Hepatocyte (in vitro differentiated cells): ENCODE measurements around the gene ABCC6. TPM values are rescaled to one million over a fixed set of nuclear protein-coding genes. Genes with fewer than 3 reads are reported as not detected.
"Not testable (repeated sequence)": the region's sequence is repeated elsewhere in the genome, so short reads cannot be mapped to it uniquely, and the experiment has no call there.

ENCODE experiments used
- DNase-seq: peaks from one replicate; pipeline ENCODE4 v3.0.0-alpha.2; 2016; ENCODE audit warnings: low spot score
- H2AFZ ChIP-seq: fragments of 200-600 bp; sonication (generic); 2 replicates; pipeline ENCODE4 v1.6.0; 2016; ENCODE audit warnings: antibody characterized with exemption, mild to moderate bottlenecking
- H3K27ac ChIP-seq: fragments of 200-600 bp; sonication (generic); 2 replicates; pipeline ENCODE4 v1.5.1; 2016; ENCODE audit warnings: mild to moderate bottlenecking
- H3K27me3 ChIP-seq: fragments of 200-600 bp; sonication (generic); 2 replicates; pipeline ENCODE4 v1.6.1; 2016
- H3K36me3 ChIP-seq: fragments of 200-600 bp; sonication (generic); replicated peaks from 2 replicates; pipeline ENCODE4 v1.5.1; 2016; ENCODE audit warnings: low read depth; ENCODE audit not compliant: insufficient read depth
- H3K4me1 ChIP-seq: fragments of 200-600 bp; sonication (generic); 2 replicates; pipeline ENCODE4 v1.5.1; 2016; ENCODE audit warnings: mild to moderate bottlenecking, moderate library complexity; ENCODE audit not compliant: insufficient read depth
- H3K4me2 ChIP-seq: fragments of 200-600 bp; sonication (generic); 2 replicates; pipeline ENCODE4 v1.6.0; 2016
- H3K4me3 ChIP-seq: fragments of 200-600 bp; sonication (generic); 2 replicates; pipeline ENCODE4 v1.5.1; 2016; ENCODE audit warnings: mild to moderate bottlenecking
- H3K79me2 ChIP-seq: fragments of 200-600 bp; sonication (generic); 2 replicates; pipeline ENCODE4 v1.6.0; 2017; ENCODE audit warnings: mild to moderate bottlenecking
- H3K9me2 ChIP-seq: fragments of 200-600 bp; sonication (generic); replicated peaks from 2 replicates; pipeline ENCODE4 v1.6.0; 2017; ENCODE audit warnings: mild to moderate bottlenecking; ENCODE audit not compliant: insufficient read depth
- H3K9me3 ChIP-seq: fragments of 200-600 bp; sonication (generic); 2 replicates; pipeline ENCODE4 v1.5.1; 2016; ENCODE audit warnings: low read depth, mild to moderate bottlenecking
- H4K20me1 ChIP-seq: fragments of 200-600 bp; sonication (generic); 2 replicates; pipeline ENCODE4 v1.6.0; 2016; ENCODE audit warnings: mild to moderate bottlenecking; ENCODE audit not compliant: insufficient read depth, poor library complexity, severe bottlenecking
- WGBS: methylation state at CpG from one replicate; pipeline ENCODE4 v1.1.6; 2016; ENCODE audit warnings: low lambda C conversion rate; ENCODE audit errors: missing lambda C conversion rate; 5-methylcytosine and 5-hydroxymethylcytosine counted together
- polyA plus RNA-seq: library from polyadenylated mRNA; unstranded; fragments of >200 nt; fragmentation: Nextera tagmentation; extraction: Ambion mirVana; gene quantifications from 2 replicates; pipeline ENCODE4 v1.2.1, GENCODE V29; 2016
- total RNA-seq: library from RNA; depleted of rRNA; stranded (reverse); fragments of >200 nt; gene quantifications from 2 replicates; pipeline ENCODE4 v1.2.3, GENCODE V29; 2014

ABCC6 gene
- total and polyA plus RNA-seq, 2 experiments from 2014 or later, result 41.2 to 46.8 TPM

DNA sequence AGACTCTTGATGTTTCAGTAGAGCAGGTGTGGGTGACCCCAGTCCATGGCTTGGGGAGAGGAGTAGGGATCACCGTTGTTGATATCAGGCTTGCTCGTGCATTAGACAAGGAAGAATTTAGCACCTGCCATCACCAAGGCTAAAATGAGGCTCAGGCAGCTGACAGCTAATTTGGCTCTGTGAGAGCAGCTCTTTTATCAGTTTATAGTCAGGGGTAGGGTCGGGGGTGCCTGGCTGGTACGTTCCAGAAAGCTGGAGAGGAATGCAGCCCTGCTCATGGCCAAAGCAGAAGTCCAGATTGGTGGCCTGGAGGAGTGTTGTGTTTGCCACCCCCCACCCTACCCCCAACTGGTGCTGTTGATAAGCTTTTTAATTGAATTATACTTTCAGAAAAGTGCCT lies 17.4 kb upstream of the ABCC6 start:
- H3K4me3 ChIP-seq, H3K36me3 ChIP-seq: not testable (repeated sequence)
- 94% methylated on average over 4 of the region's 4 CpGs for WGBS

DNA sequence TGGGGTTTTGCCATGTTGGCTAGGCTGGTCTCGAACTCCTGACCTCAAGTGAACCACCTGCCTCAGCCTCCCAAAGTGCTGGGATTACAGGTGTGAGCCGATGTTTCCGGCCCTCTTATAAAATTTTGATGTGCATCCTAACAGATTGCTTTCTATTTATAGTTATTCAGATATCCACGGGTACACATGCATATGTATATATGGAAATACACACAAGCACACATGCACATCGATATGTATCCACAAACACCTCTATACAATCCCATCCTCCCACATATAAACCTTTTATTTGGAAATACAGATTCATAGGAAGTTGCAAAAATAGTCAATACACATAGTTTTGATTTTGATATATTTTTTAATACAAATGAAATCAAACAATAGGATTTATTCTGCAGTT lies 14.4 kb upstream of the ABCC6 start:
- DNase-seq, H4K20me1 ChIP-seq, H2AFZ ChIP-seq, H3K9me3 ChIP-seq, H3K9me2 ChIP-seq, H3K79me2 ChIP-seq, H3K27ac ChIP-seq, H3K4me3 ChIP-seq, H3K27me3 ChIP-seq, H3K36me3 ChIP-seq, H3K4me2 ChIP-seq, H3K4me1 ChIP-seq: not testable (repeated sequence)
- 96% methylated on average over 5 of the region's 5 CpGs for WGBS

More for the DNA sequence above, 17.4 kb upstream of the ABCC6 start:
- not testable (repeated sequence) for H3K27ac ChIP-seq, H2AFZ ChIP-seq, H3K27me3 ChIP-seq, H3K4me2 ChIP-seq, H3K79me2 ChIP-seq, H3K9me3 ChIP-seq, H3K9me2 ChIP-seq, H3K4me1 ChIP-seq, H4K20me1 ChIP-seq, DNase-seq

DNA sequence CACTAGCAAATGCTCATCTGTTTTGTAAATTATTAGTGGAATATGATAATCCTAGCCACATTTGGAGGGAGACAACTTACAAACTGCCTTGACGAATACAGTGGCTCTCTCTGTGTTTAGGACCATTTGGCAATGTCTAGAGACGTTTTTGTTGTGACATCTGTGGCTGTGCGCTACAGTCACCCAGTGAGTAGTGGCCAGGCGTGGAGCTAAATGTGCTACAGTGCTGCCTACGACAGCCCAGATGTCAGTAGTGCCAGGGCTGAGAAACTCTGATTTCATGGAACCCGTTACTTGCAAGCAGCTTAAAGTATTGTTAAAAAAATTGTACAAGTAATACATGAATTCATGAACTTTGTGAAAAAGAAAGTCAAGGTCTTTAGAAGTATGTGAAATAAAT lies 13.8 kb upstream of the ABCC6 start:
- H3K4me3 ChIP-seq, H3K9me3 ChIP-seq, H3K9me2 ChIP-seq, H2AFZ ChIP-seq, H3K27me3 ChIP-seq, H3K79me2 ChIP-seq, H3K36me3 ChIP-seq, DNase-seq, H3K27ac ChIP-seq, H4K20me1 ChIP-seq, H3K4me1 ChIP-seq: not testable (repeated sequence)
- 91% methylated on average over 6 of the region's 6 CpGs for WGBS
- peak overlapping the region; percentile 53 for H3K4me2 ChIP-seq

DNA sequence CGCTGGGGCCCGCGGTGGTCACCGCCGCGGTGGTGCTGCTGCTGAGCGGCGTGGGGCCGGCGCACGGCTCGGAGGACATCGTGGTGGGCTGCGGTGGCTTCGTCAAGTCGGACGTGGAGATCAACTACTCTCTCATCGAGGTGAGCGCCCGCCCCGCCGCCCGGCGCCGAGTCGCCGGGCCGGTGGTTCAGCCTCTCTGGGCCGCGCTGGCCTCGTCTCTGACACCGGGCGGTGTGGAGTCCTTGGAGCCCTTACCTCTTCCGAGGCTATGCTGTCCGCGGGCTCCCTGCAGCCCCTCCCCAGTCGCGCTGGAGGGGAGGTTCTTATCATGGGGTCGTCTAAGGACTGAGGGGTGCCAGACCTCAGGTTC lies 9.4 kb upstream of the ABCC6 start:
- DNase-seq, H3K27ac ChIP-seq, H3K79me2 ChIP-seq, H3K27me3 ChIP-seq, H4K20me1 ChIP-seq, H2AFZ ChIP-seq, H3K36me3 ChIP-seq, H3K9me2 ChIP-seq, H3K4me2 ChIP-seq, H3K4me1 ChIP-seq, H3K9me3 ChIP-seq, H3K4me3 ChIP-seq: not testable (repeated sequence)
- WGBS, result no CpG with 5 or more reads among the region's 39 CpGs

GRCh38 chr16:16223662-16224241 lies 458 bp upstream of the ABCC6 start:
- Histone ChIP-seq H3K27ac (peak overlapping the region; percentile 68), H3K4me2 (peak overlapping the region; percentile 70)
- not testable (repeated sequence) for H4K20me1 ChIP-seq, DNase-seq, H3K27me3 ChIP-seq, H3K79me2 ChIP-seq, H3K4me1 ChIP-seq, H3K4me3 ChIP-seq, H3K9me2 ChIP-seq, H3K36me3 ChIP-seq, H3K9me3 ChIP-seq, H2AFZ ChIP-seq
- WGBS, result 19% methylated on average over 8 of the region's 24 CpGs

DNA sequence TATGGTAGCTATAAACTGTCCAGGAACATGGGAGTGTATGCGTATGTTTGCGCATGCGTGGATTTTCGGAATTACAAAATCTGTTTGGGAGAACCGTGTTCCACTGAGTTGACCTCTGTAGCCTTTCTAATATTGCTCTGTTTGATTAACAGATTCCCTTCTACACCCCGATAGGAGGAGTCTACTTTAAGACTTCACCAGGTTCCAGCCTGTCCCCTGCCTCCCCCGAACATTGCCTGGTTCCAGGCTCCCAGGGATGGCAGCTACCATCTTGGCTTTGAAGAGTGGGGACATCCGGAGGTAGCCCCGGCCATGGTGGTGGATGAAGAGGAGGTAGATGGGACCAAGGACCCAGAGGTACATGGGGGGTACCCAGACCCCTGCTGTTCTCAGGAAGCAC lies 1.9 kb downstream of the ABCC6 start:
- not testable (repeated sequence) for H4K20me1 ChIP-seq, H3K9me2 ChIP-seq, H2AFZ ChIP-seq, H3K4me3 ChIP-seq, H3K27me3 ChIP-seq, H3K79me2 ChIP-seq, H3K4me1 ChIP-seq, H3K27ac ChIP-seq, H3K9me3 ChIP-seq, H3K4me2 ChIP-seq, DNase-seq, H3K36me3 ChIP-seq
- WGBS, result 100% methylated on average over 2 of the region's 9 CpGs

- H3K9me3 ChIP-seq, H3K27me3 ChIP-seq, H4K20me1 ChIP-seq, H3K4me2 ChIP-seq, H3K36me3 ChIP-seq, DNase-seq, H3K9me2 ChIP-seq, H3K79me2 ChIP-seq, H3K4me1 ChIP-seq, H3K27ac ChIP-seq, H2AFZ ChIP-seq, H3K4me3 ChIP-seq: not testable (repeated sequence)
- WGBS, result 98% methylated on average over 4 of the region's 9 CpGs
Measured at GRCh38 chr16:16220449-16220848, 2.8 kb downstream of the ABCC6 start.

DNA sequence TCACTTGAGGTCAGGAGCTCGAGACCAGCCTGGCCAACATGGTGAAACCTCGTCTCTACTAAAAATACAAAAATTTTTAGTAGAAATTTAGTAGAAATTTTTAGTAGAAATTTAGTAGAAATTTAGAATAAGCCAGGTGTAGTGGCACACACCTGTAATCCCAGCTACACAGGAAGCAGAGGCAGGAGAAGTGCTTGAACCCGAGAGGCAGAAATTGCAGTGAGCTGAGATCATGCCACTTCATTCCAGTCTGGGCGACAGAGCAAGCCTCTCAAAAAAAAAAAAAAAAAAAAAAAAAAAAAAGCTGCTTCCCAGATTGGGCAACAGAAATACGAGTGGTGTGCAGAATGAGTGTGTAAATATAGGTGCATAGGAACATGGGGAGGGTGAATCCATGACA lies 4.5 kb downstream of the ABCC6 start:
- H3K36me3 ChIP-seq, H3K27ac ChIP-seq, DNase-seq, H3K79me2 ChIP-seq, H3K27me3 ChIP-seq, H3K4me2 ChIP-seq, H3K4me1 ChIP-seq, H2AFZ ChIP-seq, H3K9me2 ChIP-seq, H3K4me3 ChIP-seq, H4K20me1 ChIP-seq, H3K9me3 ChIP-seq: not testable (repeated sequence)
- no CpG with 5 or more reads among the region's 5 CpGs for WGBS

GRCh38 chr16:16218349-16218748 lies 4.9 kb downstream of the ABCC6 start:
- H3K79me2 ChIP-seq, H3K9me3 ChIP-seq, DNase-seq, H3K4me2 ChIP-seq, H3K36me3 ChIP-seq, H3K27ac ChIP-seq, H4K20me1 ChIP-seq, H3K27me3 ChIP-seq, H2AFZ ChIP-seq, H3K4me1 ChIP-seq, H3K4me3 ChIP-seq, H3K9me2 ChIP-seq: not testable (repeated sequence)
- WGBS, result no CpG with 5 or more reads among the region's 5 CpGs
